ENCODE data around the gene ACSL3. TPM values are rescaled to one million over a fixed set of nuclear protein-coding genes. Genes with fewer than 3 reads are reported as not detected.

The ACSL3 gene
- 148 and 177 TPM in 2 replicates for total RNA-seq
- 108 and 119 TPM in 2 replicates for polyA plus RNA-seq

GRCh38 chr2:222860740-222861410 is at the start of gene ACSL3:
Gene ACSL3 (plus strand): TSS chr2:222861036. CDS start chr2:222908773, 47,737 bp downstream.
- Histone ChIP-seq H3K9me3 (ENCODE audit: low read depth) (no peaks in the 10 kb centered on the region), H3K27ac (peak within 1 kb of the TSS; percentile 98), H3K4me1 (ENCODE audit: low read depth) (peaks cover 35% of the 10 kb centered on the region), H3K27me3 (no peaks in the 10 kb centered on the region), H3K4me3 (peak within 1 kb of the TSS; percentile 94), H3K36me3 (no peaks in the 10 kb centered on the region)
- no peak for TF ChIP-seq CTCF (IDR thresholded peaks at IDR 0.05; ENCODE audit: low read depth, low read length)
- peak; percentile 96 to 99 for DNase-seq (ENCODE audit: low read depth in 1 of 2, low spot score in 1 of 2)

- DNase-seq (ENCODE audit: low read depth in 1 of 2, low spot score in 1 of 2) = no peak
- no peak overlapping the region for H3K27ac ChIP-seq
- H3K9me3 ChIP-seq (ENCODE audit: low read depth) = no peaks in the 10 kb centered on the region
- no peaks in the 10 kb centered on the region for H3K36me3 ChIP-seq
- H3K4me1 ChIP-seq (ENCODE audit: low read depth) = peaks cover 32% of the 10 kb centered on the region
- H3K4me3 ChIP-seq = no peak overlapping the region
- TF ChIP-seq CTCF (IDR thresholded peaks at IDR 0.05; ENCODE audit: low read depth, low read length) = no peak
- H3K27me3 ChIP-seq = no peaks in the 10 kb centered on the region
These were observed 49.0 kb upstream of the ACSL3 start for GRCh38 chr2:222811828-222812227.

GRCh38 chr2:222813177-222813843 is 47.5 kb upstream of the ACSL3 start:
- no peaks in the 10 kb centered on the region for H3K9me3 ChIP-seq (ENCODE audit: low read depth)
- H3K4me1 ChIP-seq (ENCODE audit: low read depth) = peaks cover 26% of the 10 kb centered on the region
- H3K36me3 ChIP-seq = no peaks in the 10 kb centered on the region
- TF ChIP-seq CTCF (IDR thresholded peaks at IDR 0.05; ENCODE audit: low read depth, low read length) = no peak
- H3K4me3 ChIP-seq = no peak overlapping the region
- no peak for DNase-seq (ENCODE audit: low read depth in 1 of 2, low spot score in 1 of 2)
- peak overlapping the region; percentile 80 for H3K27ac ChIP-seq
- H3K27me3 ChIP-seq = no peaks in the 10 kb centered on the region

- Histone ChIP-seq H3K4me3 (no peak overlapping the region), H3K27ac (no peak overlapping the region), H3K9me3 (ENCODE audit: low read depth) (no peaks in the 10 kb centered on the region), H3K27me3 (no peaks in the 10 kb centered on the region), H3K36me3 (no peaks in the 10 kb centered on the region), H3K4me1 (ENCODE audit: low read depth) (no peaks in the 10 kb centered on the region)
- no peak for TF ChIP-seq CTCF (IDR thresholded peaks at IDR 0.05; ENCODE audit: low read depth, low read length)
- DNase-seq (ENCODE audit: low read depth in 1 of 2, low spot score in 1 of 2) = peak in 1 of 2 donors; percentile 78
These were observed 41.0 kb upstream of the ACSL3 start for GRCh38 chr2:222819722-222820333.

- Histone ChIP-seq H3K27me3 (no peaks in the 10 kb centered on the region), H3K9me3 (ENCODE audit: low read depth) (no peaks in the 10 kb centered on the region), H3K4me3 (no peak overlapping the region), H3K27ac (no peak overlapping the region), H3K4me1 (ENCODE audit: low read depth) (no peaks in the 10 kb centered on the region), H3K36me3 (no peaks in the 10 kb centered on the region)
- DNase-seq (ENCODE audit: low read depth in 1 of 2, low spot score in 1 of 2) = no peak
- no peak for TF ChIP-seq CTCF (IDR thresholded peaks at IDR 0.05; ENCODE audit: low read depth, low read length)
These were observed 37.5 kb upstream of the ACSL3 start for GRCh38 chr2:222823183-222823930.
